Retinal pigment epithelial cell (primary cell): ENCODE measurements around the gene MAL.
A peak's percentile ranks its signal among the peaks of the same experiment; 100 is the strongest.

Experiments used
- DNase-seq: peaks from one replicate; pipeline ENCODE4 v3.0.0-alpha.2; 2010; ENCODE audit warnings: low read depth
- H3K4me3 ChIP-seq: 2 replicates; pipeline ENCODE4 v1.5.1; 2011; ENCODE audit warnings: mild to moderate bottlenecking, low read length, control low read depth, moderate library complexity
- TF ChIP-seq, protein P1 (sequence below): conservative IDR thresholded peaks from 2 replicates; pipeline ENCODE4 v1.5.1; 2011; ENCODE audit warnings: low read depth, low read length, control low read depth, inconsistent platforms

Gene MAL

DNA sequence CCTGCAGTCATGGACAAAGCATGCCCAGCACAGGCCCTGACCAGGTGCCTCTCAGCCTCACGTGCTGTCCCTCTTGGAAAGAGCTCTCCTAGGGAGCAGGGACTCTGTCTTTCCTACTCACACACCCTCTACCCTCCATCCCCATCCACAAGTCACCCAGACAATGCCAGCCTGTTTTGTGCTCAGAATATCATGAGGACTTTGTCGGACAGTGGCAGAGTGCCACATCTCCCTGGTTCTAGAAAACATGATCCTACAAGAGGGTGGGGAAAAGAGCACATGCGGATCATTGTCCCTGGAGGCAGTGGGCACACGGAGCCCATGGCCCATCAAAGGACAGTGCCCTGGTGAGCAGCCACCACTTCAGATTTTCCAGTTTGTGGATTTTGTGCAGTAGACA lies 3.7 kb upstream of the MAL start:
- TF ChIP-seq, protein P1, sequence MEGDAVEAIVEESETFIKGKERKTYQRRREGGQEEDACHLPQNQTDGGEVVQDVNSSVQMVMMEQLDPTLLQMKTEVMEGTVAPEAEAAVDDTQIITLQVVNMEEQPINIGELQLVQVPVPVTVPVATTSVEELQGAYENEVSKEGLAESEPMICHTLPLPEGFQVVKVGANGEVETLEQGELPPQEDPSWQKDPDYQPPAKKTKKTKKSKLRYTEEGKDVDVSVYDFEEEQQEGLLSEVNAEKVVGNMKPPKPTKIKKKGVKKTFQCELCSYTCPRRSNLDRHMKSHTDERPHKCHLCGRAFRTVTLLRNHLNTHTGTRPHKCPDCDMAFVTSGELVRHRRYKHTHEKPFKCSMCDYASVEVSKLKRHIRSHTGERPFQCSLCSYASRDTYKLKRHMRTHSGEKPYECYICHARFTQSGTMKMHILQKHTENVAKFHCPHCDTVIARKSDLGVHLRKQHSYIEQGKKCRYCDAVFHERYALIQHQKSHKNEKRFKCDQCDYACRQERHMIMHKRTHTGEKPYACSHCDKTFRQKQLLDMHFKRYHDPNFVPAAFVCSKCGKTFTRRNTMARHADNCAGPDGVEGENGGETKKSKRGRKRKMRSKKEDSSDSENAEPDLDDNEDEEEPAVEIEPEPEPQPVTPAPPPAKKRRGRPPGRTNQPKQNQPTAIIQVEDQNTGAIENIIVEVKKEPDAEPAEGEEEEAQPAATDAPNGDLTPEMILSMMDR: no peak
- no peak overlapping the region for H3K4me3 ChIP-seq

DNA sequence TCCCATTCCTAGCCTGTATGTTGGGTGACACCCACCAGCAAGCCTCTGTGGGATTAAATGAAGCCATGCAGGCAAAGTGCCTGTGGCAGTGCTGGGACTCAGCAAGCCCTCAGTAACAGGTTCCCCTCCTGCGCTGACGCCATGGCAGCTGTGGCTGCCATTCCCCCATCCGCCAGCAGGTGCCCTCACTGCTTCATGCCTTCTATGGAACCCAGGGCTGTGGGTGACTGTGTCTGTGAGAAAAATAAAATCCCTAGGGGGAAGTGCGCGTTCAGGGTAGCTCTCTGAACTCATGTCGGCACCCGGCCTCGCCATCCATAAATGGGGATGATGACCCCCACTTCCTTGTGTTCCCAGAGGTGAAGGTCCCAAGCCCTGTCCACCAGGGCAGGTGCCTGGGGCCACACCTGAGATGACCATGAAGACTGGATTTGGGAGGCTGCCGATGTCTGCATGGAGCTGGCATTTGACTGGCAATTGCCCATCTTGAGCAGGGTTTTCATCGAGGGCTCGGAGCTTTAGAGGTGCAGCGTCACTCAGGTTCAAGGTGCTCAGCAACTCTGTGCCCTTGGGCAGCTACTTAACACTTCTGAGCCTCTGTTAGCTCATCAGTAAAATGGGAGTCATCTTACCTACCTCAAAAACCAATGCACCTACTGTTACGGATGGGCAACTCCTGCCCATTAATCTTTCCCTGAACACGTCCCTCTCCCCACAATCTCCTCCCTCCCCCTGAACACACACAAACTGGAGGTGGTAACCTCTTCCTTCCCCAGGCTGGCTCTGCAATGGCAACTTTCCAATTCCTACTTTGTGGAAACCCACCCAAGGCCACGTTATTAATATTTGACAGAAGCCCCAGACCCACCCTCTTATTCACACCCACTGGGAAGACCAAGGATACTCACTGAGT lies 2.9 kb upstream of the MAL start:
- DNase-seq: no peak
- TF ChIP-seq, protein P1: peak; percentile 98
- H3K4me3 ChIP-seq: no peak overlapping the region

More for the DNA sequence above, 3.7 kb upstream of the MAL start:
- DNase-seq: no peak

DNA sequence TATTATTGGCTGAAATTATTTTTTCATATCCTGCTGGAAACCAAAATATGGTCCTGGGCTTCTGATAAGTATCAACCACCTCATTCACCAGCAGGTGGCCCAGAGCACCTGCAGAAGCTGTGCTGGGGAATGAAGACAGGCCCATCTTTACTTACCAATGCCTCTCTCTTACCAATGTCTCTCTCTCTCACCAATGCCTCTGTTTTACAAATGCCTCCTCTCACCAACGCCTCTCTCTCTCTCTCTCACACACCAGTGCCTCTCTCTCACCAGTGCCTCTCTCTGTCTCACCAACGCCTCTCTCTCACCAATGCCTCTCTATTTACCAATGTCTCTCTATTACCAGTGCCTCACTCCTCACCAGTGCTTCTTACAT lies 2.3 kb upstream of the MAL start:
- TF ChIP-seq, protein P1: peak; percentile 43
- DNase-seq: no peak
- H3K4me3 ChIP-seq: no peak overlapping the region

DNA sequence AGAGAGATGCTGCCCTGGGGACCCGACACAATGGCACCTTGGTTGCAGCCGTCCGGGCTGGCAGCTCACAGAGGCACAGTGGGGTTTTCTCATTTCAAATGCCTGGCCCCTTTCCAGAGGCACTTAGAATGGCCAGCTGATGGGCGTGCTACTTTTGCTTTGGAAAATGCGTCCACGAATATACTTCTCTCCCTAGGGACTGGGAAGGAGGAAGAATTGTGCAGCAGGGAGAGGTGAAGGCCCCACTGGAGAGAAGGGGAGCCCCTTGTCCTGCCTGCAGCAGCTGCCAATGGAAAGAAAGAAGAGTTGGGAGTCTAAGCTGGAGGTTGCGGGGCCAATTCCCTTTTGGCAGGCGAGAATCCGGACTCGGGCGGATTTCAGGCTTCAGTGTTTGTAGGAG lies 1.1 kb upstream of the MAL start:
- no peak for DNase-seq
- no peak overlapping the region for H3K4me3 ChIP-seq
- TF ChIP-seq, protein P1: no peak

DNA sequence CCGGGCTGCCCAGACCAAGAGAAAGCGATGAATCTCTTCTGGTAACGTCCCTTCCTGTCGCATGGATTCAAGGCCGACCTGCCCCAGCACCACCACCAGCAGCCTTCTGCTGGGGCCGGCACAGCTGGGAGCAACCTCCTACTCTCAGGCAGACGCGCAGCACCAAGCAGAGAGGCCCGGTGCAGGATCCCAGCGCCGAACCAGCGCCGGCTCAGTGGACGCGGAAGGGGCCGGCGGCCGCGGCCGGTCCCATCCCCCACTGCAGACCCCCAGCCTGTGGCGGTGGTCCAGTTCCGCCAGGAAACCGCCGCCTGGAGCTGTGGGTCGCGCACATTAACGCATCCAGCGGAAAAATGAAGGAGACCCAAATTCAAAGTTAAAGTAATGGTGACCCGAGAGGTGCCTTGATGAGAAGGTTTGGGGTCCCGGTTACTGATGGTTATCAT lies 525 bp upstream of the MAL start:
- no peak for DNase-seq
- H3K4me3 ChIP-seq: no peak overlapping the region
- TF ChIP-seq, protein P1: no peak

DNA sequence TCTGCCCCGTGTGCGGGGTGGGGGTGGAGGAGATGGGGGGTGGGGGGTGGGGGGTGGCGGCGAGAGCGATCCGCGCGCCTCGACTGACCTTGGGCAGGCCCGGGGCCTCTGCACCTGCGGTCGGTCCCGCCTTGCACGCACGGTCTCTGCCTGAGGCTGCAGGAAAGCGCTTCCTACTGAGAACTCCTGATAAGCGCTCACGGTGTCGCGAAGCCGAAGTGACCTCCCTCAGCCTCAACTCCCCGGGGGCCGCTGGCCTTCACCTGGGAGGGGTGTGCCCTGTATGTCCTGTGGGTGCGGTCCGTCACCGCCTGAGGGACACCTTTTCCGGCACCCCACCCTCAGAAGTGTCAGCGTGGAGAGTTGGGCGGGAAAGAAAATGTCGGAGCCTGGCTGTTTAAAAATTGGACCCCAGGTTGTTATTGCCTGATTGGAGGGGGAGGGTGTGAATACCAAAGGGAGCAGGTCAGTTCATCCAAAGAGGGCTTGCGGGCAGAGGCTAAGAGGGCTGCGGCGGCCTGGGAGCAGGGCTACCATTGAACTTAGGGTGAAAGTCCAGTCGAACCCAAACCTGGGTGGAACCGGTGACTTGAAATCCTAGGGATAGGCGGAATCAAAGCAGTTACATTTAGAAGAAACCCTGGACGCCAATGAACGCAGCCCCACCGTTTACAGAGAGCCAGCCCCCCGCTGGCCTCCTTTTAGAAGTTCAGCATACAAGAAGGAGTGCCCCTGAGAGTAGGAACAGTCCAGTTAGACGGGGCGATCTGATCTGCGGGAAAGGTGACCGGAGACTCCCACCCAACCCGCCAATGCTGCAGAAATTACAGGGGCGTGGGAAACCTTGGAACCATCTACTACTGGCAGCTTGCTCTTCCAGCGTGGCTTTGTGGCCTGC lies 1.2 kb downstream of the MAL start:
- H3K4me3 ChIP-seq: no peak overlapping the region
- TF ChIP-seq, protein P1: no peak

More for the DNA sequence above, 1.2 kb downstream of the MAL start:
- DNase-seq: no peak
